ENCODE data around the gene STXBP6.
"Not testable (repeated sequence)": the region's sequence is repeated elsewhere in the genome, so short reads cannot be mapped to it uniquely, and the experiment has no call there.

The STXBP6 gene

DNA sequence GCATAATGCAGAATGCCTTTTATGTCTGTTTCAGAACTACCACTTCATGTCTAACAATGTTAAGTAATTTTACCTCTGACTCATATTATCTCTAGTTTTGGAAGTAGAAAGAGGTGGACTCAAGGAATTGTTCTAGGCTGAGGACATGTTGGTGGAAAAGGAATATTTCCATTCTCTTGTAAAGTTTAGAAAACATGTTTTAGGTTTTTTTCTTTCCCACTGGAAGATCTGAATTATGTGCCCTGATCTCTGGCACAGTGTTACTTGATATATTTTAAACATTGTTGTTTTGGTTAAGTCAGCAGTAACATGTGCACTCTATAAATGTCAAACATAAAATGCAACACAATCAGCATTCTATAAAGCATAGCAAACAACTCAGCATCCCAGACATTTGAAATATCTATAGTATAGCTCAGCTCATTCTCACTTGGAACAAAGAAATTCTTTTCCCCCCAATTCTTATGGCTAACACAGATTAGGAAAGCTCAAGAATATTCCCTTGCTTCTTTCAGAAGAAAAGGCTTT lies 202.3 kb downstream of the STXBP6 start:
- Histone ChIP-seq H3K36me3 (ENCODE audit: control insufficient read depth, insufficient read depth, low read length) (no peaks in the 10 kb centered on the region), H3K4me1 (ENCODE audit: control insufficient read depth, insufficient read depth, low read length) (peaks cover 11% of the 10 kb centered on the region), H3K4me3 (ENCODE audit: low read length) (no peak overlapping the region), H3K9me3 (ENCODE audit: control insufficient read depth, low read length) (no peaks in the 10 kb centered on the region), H3K9ac (ENCODE audit: low read length) (no peak overlapping the region), H3K27me3 (ENCODE audit: control insufficient read depth, insufficient read depth, low read length) (no peaks in the 10 kb centered on the region)

DNA sequence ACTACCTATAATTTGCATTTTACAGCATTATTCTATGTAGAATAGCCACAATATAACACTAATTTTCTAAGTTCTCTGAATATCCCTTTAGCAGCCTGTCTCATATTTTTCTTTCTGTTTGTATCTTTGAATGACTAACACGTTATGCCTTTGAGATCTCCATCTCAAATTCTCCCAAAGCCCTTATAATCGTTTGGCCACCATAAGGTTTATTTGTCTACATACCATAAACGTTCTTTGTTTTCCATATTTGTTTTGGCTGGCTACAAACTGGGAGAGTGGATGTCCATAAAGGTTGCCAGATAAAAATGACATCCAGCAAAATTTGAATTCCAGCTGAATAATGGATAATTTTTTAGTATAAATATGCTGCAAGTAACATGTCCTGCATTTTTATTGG lies 203.7 kb downstream of the STXBP6 start:
- H3K4me1 ChIP-seq (ENCODE audit: control insufficient read depth, insufficient read depth, low read length) = peaks cover 11% of the 10 kb centered on the region

DNA sequence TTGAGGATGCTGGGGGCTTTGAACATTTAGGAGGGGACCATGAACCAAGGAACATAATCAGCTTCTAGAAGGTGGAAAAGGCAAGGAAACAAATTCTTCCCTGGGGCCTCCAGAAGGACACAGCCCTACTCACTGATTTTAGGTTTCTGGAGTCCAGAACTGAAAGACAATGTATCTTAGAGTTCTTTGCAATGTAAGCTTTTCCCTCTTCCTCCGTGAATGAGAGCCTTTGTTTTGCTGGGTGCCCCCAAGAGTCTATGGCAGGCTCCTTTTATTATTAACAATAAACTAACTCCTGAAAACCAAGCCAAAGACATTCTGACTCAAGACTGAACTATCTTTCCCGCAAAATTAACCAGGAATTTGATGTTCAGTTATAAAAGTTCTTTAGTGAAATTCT lies 204.1 kb downstream of the STXBP6 start:
- no peak overlapping the region for H3K4me3 ChIP-seq (ENCODE audit: low read length)
- H3K9ac ChIP-seq (ENCODE audit: low read length) = no peak overlapping the region
- H3K27me3 ChIP-seq (ENCODE audit: control insufficient read depth, insufficient read depth, low read length) = no peaks in the 10 kb centered on the region
- H3K9me3 ChIP-seq (ENCODE audit: control insufficient read depth, low read length) = no peaks in the 10 kb centered on the region
- peaks cover 11% of the 10 kb centered on the region for H3K4me1 ChIP-seq (ENCODE audit: control insufficient read depth, insufficient read depth, low read length)
- no peaks in the 10 kb centered on the region for H3K36me3 ChIP-seq (ENCODE audit: control insufficient read depth, insufficient read depth, low read length)

More for the DNA sequence above, 203.7 kb downstream of the STXBP6 start:
- no peaks in the 10 kb centered on the region for H3K36me3 ChIP-seq (ENCODE audit: control insufficient read depth, insufficient read depth, low read length)
- no peaks in the 10 kb centered on the region for H3K9me3 ChIP-seq (ENCODE audit: control insufficient read depth, low read length)
- no peak overlapping the region for H3K9ac ChIP-seq (ENCODE audit: low read length)
- H3K4me3 ChIP-seq (ENCODE audit: low read length) = no peak overlapping the region
- no peaks in the 10 kb centered on the region for H3K27me3 ChIP-seq (ENCODE audit: control insufficient read depth, insufficient read depth, low read length)

DNA sequence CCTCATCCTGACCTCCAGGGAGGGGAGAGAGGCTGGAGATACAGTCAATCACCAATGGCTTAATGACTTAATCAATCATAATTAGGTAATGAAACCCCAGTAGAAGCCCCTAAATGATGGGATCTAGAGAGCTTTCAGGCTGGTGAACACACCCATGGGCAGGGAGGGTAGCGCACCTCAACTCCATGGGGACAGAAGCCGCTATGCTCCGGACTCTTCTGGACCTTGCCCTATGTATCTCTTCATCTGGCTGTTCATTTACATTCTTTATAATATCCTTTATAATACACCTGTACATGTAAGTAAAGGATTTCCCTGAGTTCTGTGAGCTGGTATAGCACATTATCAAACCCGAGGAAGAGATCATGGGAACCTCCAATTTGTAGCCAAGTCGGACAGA lies 205.9 kb downstream of the STXBP6 start:
- no peak overlapping the region for H3K4me3 ChIP-seq (ENCODE audit: low read length)
- no peaks in the 10 kb centered on the region for H3K27me3 ChIP-seq (ENCODE audit: control insufficient read depth, insufficient read depth, low read length)
- peaks cover 29% of the 10 kb centered on the region for H3K4me1 ChIP-seq (ENCODE audit: control insufficient read depth, insufficient read depth, low read length)
- no peaks in the 10 kb centered on the region for H3K36me3 ChIP-seq (ENCODE audit: control insufficient read depth, insufficient read depth, low read length)
- no peaks in the 10 kb centered on the region for H3K9me3 ChIP-seq (ENCODE audit: control insufficient read depth, low read length)
- no peak overlapping the region for H3K9ac ChIP-seq (ENCODE audit: low read length)

DNA sequence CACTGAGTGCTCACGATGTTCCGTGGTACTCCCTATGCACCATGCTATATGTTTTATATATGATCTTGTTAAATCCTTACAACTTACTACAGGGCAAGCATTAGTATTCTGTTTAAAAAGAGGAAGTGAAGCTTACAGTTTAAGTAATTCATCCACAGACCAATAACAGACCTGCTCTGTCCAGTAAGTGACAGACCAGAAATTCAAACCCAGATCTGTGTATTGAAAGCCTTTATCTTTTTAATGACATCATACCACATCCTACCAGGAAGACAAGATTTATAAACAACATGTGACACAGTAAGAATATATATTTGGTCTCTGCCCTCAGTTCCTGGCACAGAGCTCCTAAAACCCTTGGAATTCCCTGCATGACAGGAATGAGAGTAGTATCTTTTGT lies 206.5 kb downstream of the STXBP6 start:
- H3K4me3 ChIP-seq (ENCODE audit: low read length) = no peak overlapping the region
- H3K9ac ChIP-seq (ENCODE audit: low read length) = no peak overlapping the region
- peaks cover 31% of the 10 kb centered on the region for H3K4me1 ChIP-seq (ENCODE audit: control insufficient read depth, insufficient read depth, low read length)

DNA sequence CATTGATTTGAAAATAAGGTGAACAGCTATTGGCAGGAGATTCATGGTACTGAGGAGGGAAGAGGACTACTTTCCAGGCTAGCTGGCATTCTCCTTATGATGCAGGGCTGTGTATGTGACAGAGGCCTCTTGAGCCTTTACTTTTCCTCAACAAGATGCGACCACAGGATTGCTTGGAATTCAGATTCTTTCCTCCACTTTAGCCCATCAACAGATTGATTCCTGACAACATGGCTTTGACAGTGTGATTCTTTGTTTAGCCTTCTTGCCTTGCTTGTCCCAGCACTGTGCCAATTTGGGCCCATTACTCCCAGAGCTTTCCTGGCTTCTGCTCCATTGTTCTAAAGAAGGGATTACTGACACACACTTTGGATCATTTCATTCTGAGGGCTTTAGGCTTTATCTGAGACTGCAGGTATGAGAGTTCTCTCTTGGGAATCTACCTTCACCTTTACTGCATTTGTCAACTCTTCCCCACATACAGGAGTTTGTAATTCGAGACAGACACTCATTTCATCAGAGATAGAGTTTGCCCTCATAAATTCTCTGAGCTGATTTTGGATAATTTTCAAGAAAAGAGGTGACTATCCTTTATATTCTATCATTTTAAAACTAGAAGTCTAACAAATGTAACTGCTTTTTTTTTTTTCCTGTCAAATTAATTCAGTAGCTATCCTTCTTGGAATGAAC lies 209.6 kb downstream of the STXBP6 start:
- H3K36me3 ChIP-seq (ENCODE audit: control insufficient read depth, insufficient read depth, low read length) = no peaks in the 10 kb centered on the region
- H3K9me3 ChIP-seq (ENCODE audit: control insufficient read depth, low read length) = no peaks in the 10 kb centered on the region
- peaks cover 31% of the 10 kb centered on the region for H3K4me1 ChIP-seq (ENCODE audit: control insufficient read depth, insufficient read depth, low read length)
- H3K9ac ChIP-seq (ENCODE audit: low read length) = no peak overlapping the region
- no peak overlapping the region for H3K4me3 ChIP-seq (ENCODE audit: low read length)
- H3K27me3 ChIP-seq (ENCODE audit: control insufficient read depth, insufficient read depth, low read length) = no peaks in the 10 kb centered on the region

More for the DNA sequence above, 206.5 kb downstream of the STXBP6 start:
- Histone ChIP-seq H3K27me3 (ENCODE audit: control insufficient read depth, insufficient read depth, low read length) (no peaks in the 10 kb centered on the region), H3K36me3 (ENCODE audit: control insufficient read depth, insufficient read depth, low read length) (no peaks in the 10 kb centered on the region), H3K9me3 (ENCODE audit: control insufficient read depth, low read length) (no peaks in the 10 kb centered on the region)

DNA sequence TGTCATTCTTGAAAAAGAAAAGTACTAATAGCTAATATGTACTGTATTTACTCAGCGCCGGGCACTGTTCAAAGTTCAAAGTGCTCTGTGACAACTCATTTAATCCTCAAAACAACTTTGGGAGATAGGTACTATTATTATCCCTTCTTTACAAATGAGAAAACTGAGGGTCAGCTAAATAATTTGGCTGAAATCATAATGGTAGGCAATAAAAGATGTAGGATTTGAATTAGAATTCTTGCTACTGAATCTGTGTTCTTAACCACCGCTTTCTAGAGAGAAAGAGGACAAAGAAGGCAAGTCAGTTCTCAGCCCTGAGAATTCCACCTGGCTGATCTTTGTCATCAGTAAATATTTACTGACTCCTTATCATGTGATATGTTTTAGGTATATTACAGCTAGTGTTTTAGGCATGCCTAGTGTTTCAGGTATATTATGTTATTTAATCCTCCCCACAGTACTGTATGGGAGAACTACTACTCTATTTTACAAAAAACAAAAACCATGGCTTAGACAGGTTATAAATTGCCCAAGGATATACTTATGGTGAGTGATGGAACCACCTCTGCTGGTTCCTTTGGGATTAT lies 210.2 kb downstream of the STXBP6 start:
- no peaks in the 10 kb centered on the region for H3K36me3 ChIP-seq (ENCODE audit: control insufficient read depth, insufficient read depth, low read length)
- peaks cover 31% of the 10 kb centered on the region for H3K4me1 ChIP-seq (ENCODE audit: control insufficient read depth, insufficient read depth, low read length)
- H3K27me3 ChIP-seq (ENCODE audit: control insufficient read depth, insufficient read depth, low read length) = no peaks in the 10 kb centered on the region
- no peak overlapping the region for H3K9ac ChIP-seq (ENCODE audit: low read length)
- no peak overlapping the region for H3K4me3 ChIP-seq (ENCODE audit: low read length)
- H3K9me3 ChIP-seq (ENCODE audit: control insufficient read depth, low read length) = no peaks in the 10 kb centered on the region

DNA sequence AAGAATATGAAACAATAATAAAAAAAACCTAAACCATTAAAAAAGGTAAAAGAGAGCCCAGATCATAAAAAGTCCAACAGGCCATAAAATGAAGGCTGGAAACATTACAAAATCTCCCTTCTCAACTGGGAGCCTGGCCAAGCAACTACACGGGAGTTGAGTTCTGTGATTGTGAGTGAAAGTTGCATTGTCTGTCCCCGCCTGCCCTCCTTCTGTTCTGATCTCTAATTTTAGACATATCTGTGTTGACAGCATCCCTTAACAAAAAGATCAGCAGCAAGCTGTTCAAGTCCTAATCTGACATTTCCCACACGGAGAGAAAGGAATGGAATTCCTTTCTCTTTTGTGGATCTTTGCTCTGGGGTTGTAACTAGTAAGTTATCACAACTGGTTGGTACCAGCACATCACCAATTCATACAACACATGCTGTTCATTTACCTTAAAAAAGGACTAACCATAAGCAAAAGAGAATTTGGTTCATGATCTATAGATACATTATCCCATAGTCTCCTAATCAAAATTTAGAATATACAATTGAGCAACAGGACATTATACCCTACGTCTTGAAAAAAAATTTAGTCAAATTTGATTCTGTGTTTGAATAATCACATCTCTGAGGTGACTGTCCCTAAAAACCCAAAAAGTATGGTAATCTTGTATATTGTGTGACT lies 210.9 kb downstream of the STXBP6 start:
- H3K9ac ChIP-seq (ENCODE audit: low read length) = no peak overlapping the region
- H3K4me3 ChIP-seq (ENCODE audit: low read length) = no peak overlapping the region
- no peaks in the 10 kb centered on the region for H3K27me3 ChIP-seq (ENCODE audit: control insufficient read depth, insufficient read depth, low read length)
- peaks cover 27% of the 10 kb centered on the region for H3K4me1 ChIP-seq (ENCODE audit: control insufficient read depth, insufficient read depth, low read length)
- H3K36me3 ChIP-seq (ENCODE audit: control insufficient read depth, insufficient read depth, low read length) = no peaks in the 10 kb centered on the region
- H3K9me3 ChIP-seq (ENCODE audit: control insufficient read depth, low read length) = no peaks in the 10 kb centered on the region

DNA sequence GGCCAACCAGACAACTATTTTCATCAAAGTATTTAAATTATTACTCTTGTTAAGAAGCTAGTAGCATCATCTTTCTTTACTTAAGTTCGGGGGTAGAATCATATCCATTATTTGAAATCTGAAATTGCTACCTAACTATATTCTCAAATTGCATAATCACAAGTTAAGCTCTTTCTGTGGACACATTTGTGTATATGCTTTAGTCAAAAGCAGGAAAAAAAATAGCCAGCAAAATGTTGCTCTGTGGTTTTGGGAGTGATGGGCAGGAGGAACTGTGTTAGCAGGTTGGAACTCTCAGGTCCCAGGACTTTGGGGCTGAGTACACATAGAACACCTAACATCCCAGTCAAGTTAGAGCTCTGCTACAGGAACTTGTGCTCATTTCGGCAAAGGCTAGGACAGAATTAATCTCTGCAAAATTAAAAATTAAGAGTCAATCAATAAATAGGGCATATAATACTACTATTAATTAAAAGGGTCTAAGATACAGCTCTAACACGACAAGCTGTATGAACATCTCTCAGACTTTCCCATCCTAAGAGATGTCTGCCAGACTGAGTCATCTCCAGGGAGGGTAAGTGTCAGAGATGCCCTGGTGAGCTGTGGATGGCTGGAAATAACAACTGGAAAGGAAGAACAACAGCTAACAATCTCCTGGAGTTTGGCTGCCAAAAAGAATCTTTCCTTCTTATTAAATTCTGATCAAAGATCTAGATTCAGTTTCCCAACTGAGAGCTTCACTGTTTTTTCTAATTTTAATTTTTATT lies 212.5 kb downstream of the STXBP6 start:
- Histone ChIP-seq H3K4me3 (ENCODE audit: low read length) (no peak overlapping the region), H3K4me1 (ENCODE audit: control insufficient read depth, insufficient read depth, low read length) (peaks cover 20% of the 10 kb centered on the region), H3K9me3 (ENCODE audit: control insufficient read depth, low read length) (no peaks in the 10 kb centered on the region), H3K36me3 (ENCODE audit: control insufficient read depth, insufficient read depth, low read length) (no peaks in the 10 kb centered on the region), H3K27me3 (ENCODE audit: control insufficient read depth, insufficient read depth, low read length) (no peaks in the 10 kb centered on the region), H3K9ac (ENCODE audit: low read length) (no peak overlapping the region)

DNA sequence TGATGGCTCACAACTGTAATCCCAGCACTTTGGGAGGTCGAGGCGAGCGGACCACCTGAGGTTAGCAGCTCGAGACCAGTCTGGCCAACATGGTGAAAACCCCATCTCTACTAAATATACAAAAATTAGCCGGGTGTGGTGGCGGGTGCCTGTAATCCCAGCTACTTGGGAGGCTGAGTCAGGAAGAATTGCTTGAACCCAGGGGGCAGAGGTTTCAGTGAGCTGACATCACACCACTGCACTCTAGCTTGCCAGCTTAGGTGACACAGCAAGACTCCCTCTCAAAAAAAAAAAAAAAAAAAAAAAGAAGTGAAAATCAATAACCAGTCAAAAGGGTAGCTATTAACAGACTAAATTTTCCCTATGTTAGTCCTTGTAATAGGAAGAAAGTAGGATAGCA lies 213.6 kb downstream of the STXBP6 start:
- H3K4me1 ChIP-seq (ENCODE audit: control insufficient read depth, insufficient read depth, low read length) = peaks cover 20% of the 10 kb centered on the region
- H3K9ac ChIP-seq (ENCODE audit: low read length); H3K4me3 ChIP-seq (ENCODE audit: low read length); H3K27me3 ChIP-seq (ENCODE audit: control insufficient read depth, insufficient read depth, low read length); H3K36me3 ChIP-seq (ENCODE audit: control insufficient read depth, insufficient read depth, low read length); H3K9me3 ChIP-seq (ENCODE audit: control insufficient read depth, low read length): not testable (repeated sequence)

DNA sequence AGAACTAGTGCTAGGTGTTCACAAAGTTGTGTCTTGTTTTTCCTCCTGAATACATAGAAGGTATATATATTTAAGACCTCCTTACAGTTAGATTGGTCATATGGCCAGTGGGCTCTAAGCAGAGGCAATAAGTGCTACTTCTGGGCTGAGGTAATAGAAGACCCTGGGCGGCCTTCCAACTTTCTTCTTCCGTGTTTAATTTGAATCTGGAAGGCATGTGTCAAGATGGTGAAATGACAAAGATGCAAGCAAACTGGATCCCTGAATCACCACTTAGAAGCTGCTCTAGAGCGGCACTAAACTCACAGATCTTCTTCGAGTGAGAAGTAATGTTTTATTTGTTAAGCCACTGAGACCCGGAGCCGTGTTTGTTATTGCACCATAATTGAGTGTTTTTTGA lies 215.0 kb downstream of the STXBP6 start:
- no peak overlapping the region for H3K9ac ChIP-seq (ENCODE audit: low read length)
- peaks cover 12% of the 10 kb centered on the region for H3K4me1 ChIP-seq (ENCODE audit: control insufficient read depth, insufficient read depth, low read length)
- H3K27me3 ChIP-seq (ENCODE audit: control insufficient read depth, insufficient read depth, low read length) = no peaks in the 10 kb centered on the region
- H3K4me3 ChIP-seq (ENCODE audit: low read length) = no peak overlapping the region
- H3K36me3 ChIP-seq (ENCODE audit: control insufficient read depth, insufficient read depth, low read length) = no peaks in the 10 kb centered on the region
- H3K9me3 ChIP-seq (ENCODE audit: control insufficient read depth, low read length) = no peaks in the 10 kb centered on the region

DNA sequence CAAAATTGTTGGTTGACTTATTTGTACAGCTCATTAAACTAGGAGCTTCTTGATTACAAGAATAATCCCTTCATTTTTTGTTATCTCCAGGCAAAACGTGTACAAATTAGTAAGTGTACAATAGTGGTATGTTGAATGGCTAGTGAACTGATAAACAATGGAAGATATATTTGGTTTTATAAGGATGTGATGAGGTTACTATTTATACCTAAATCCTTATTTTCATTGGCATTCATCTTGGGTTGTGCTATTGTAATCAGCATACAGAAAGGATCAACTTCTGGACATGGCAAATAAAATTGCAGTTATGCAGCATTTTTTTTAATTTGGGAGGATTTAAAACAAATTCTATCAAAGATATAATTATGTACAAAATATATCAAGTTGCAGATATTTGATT lies 216.6 kb downstream of the STXBP6 start:
- H3K9me3 ChIP-seq (ENCODE audit: control insufficient read depth, low read length) = no peaks in the 10 kb centered on the region
- no peaks in the 10 kb centered on the region for H3K4me1 ChIP-seq (ENCODE audit: control insufficient read depth, insufficient read depth, low read length)
- no peaks in the 10 kb centered on the region for H3K27me3 ChIP-seq (ENCODE audit: control insufficient read depth, insufficient read depth, low read length)
- H3K36me3 ChIP-seq (ENCODE audit: control insufficient read depth, insufficient read depth, low read length) = no peaks in the 10 kb centered on the region
- no peak overlapping the region for H3K4me3 ChIP-seq (ENCODE audit: low read length)
- no peak overlapping the region for H3K9ac ChIP-seq (ENCODE audit: low read length)

All from mucosa of stomach (tissue), 1 donor.